Measurements from ENCODE around the gene ID3.
"Not testable (repeated sequence)": the region's sequence is repeated elsewhere in the genome, so short reads cannot be mapped to it uniquely, and the experiment has no call there.

The ID3 gene

GRCh38 chr1:23544444-23545389, 14.6 kb downstream of the ID3 start:
- Histone ChIP-seq H3K9ac (peak overlapping the region in 3 of 11 experiments; percentile 4 to 39 (median 33); a peak in 3 of 22 replicates), H3K4me1 (peaks cover 20 to 79% (median 62%) of the 10 kb centered on the region in 10 experiments), H3K9me3 (replicated peaks in 1 of 11) (no peaks in the 10 kb centered on the region), H3K4me2 (peak overlapping the region in 8 of 11 experiments; percentile 22 to 74 (median 54); a peak in 16 of 22 replicates), H3K36me3 (no peaks in the 10 kb centered on the region), H3K27me3 (no peaks in the 10 kb centered on the region), H4K20me1 (no peaks in the 10 kb centered on the region), H3K27ac (peak overlapping the region in 1 of 11 experiments; percentile 24; a peak in 1 of 22 replicates), H3K4me3 (no peak overlapping the region)
- TF ChIP-seq Cebpa-rat (IDR thresholded peaks at IDR 0.05): no peak

- TF ChIP-seq Cebpa-rat (IDR thresholded peaks at IDR 0.05): no peak
- Histone ChIP-seq H3K36me3 (no peaks in the 10 kb centered on the region), H3K4me2 (peak overlapping the region in 2 of 11 experiments; percentile 39 to 45; a peak in 2 of 22 replicates), H3K9me3 (replicated peaks in 1 of 11) (no peaks in the 10 kb centered on the region), H3K4me1 (peaks cover 18 to 78% (median 62%) of the 10 kb centered on the region in 10 experiments), H3K9ac (0 out of 22 replicates have a peak overlapping the region, but pooled peaks of 2 of the 11 experiments have one; percentile 19 to 25), H3K4me3 (no peak overlapping the region), H3K27me3 (no peaks in the 10 kb centered on the region), H3K27ac (0 out of 22 replicates have a peak overlapping the region, but pooled peaks of 1 of the 11 experiments have one; percentile 3), H4K20me1 (no peaks in the 10 kb centered on the region)
Measured at GRCh38 chr1:23543707-23544443, 15.4 kb downstream of the ID3 start.

GRCh38 chr1:23542940-23543339, 16.4 kb downstream of the ID3 start:
- not testable (repeated sequence) for H3K27me3 ChIP-seq; H3K36me3 ChIP-seq; H3K27ac ChIP-seq; H3K4me3 ChIP-seq; H3K9me3 ChIP-seq (replicated peaks in 1 of 11); H4K20me1 ChIP-seq
- peaks cover 9 to 77% (median 58%) of the 10 kb centered on the region in 10 experiments for H3K4me1 ChIP-seq
- H3K9ac ChIP-seq: peak overlapping the region in 3 of 11 experiments; percentile 19 to 41 (median 25); a peak in 1 of 22 replicates
- H3K4me2 ChIP-seq: peak overlapping the region in 7 of 11 experiments; percentile 14 to 56 (median 39); a peak in 11 of 22 replicates

GRCh38 chr1:23539698-23540266, 19.5 kb downstream of the ID3 start:
- Histone ChIP-seq H3K4me2 (peak overlapping the region; percentile 48 to 79 (median 63)), H3K27ac (peak overlapping the region in 5 of 11 experiments; percentile 18 to 57 (median 30); a peak in 9 of 22 replicates)

GRCh38 chr1:23537296-23537973, 21.9 kb downstream of the ID3 start:
- Histone ChIP-seq H3K9me3 (replicated peaks in 1 of 11) (no peaks in the 10 kb centered on the region), H3K4me1 (peaks cover 54 to 81% (median 74%) of the 10 kb centered on the region in 10 experiments), H3K27ac (peak overlapping the region in 9 of 11 experiments; percentile 48 to 79 (median 62); a peak in 18 of 22 replicates), H3K27me3 (no peaks in the 10 kb centered on the region), H3K36me3 (no peaks in the 10 kb centered on the region), H4K20me1 (peaks cover 0 to 5% (median 0%) of the 10 kb centered on the region in 11 experiments; a peak in 1 of 22 replicates), H3K9ac (peak overlapping the region in 5 of 11 experiments; percentile 12 to 54 (median 30); a peak in 6 of 22 replicates), H3K4me2 (peak overlapping the region; percentile 43 to 99 (median 61); a peak in 21 of 22 replicates), H3K4me3 (no peak overlapping the region)
- TF ChIP-seq Cebpa-rat (IDR thresholded peaks at IDR 0.05): no peak

More at GRCh38 chr1:23539698-23540266, 19.5 kb downstream of the ID3 start:
- H4K20me1 ChIP-seq: no peaks in the 10 kb centered on the region
- no peaks in the 10 kb centered on the region for H3K27me3 ChIP-seq
- H3K36me3 ChIP-seq: no peaks in the 10 kb centered on the region
- peaks cover 33 to 77% (median 58%) of the 10 kb centered on the region in 10 experiments for H3K4me1 ChIP-seq
- H3K9ac ChIP-seq: peak overlapping the region in 4 of 11 experiments; percentile 24 to 43 (median 32); a peak in 6 of 22 replicates
- H3K9me3 ChIP-seq (replicated peaks in 1 of 11): no peaks in the 10 kb centered on the region
- no peak for TF ChIP-seq Cebpa-rat (IDR thresholded peaks at IDR 0.05)
- peak overlapping the region in 1 of 10 experiments; percentile 18; a peak in 1 of 20 replicates for H3K4me3 ChIP-seq

- H3K4me3 ChIP-seq: peak overlapping the region in 3 of 10 experiments; percentile 4 to 40 (median 8); a peak in 3 of 20 replicates
- H4K20me1 ChIP-seq: peaks cover 0 to 5% (median 0%) of the 10 kb centered on the region in 11 experiments; a peak in 1 of 22 replicates
- H3K27me3 ChIP-seq: no peaks in the 10 kb centered on the region
- peak overlapping the region; percentile 44 to 99 (median 98); a peak in 21 of 22 replicates for H3K27ac ChIP-seq
- H3K4me1 ChIP-seq: peaks cover 75 to 100% (median 91%) of the 10 kb centered on the region in 10 experiments
- peak overlapping the region; percentile 78 to 100 (median 96) for H3K4me2 ChIP-seq
- peak overlapping the region in 10 of 11 experiments; percentile 36 to 99 (median 97); a peak in 18 of 22 replicates for H3K9ac ChIP-seq
- H3K36me3 ChIP-seq: no peaks in the 10 kb centered on the region; a peak in 1 of 22 replicates
- TF ChIP-seq Cebpa-rat (IDR thresholded peaks at IDR 0.05): peak in 2 of 11 experiments; percentile 8 to 39; a peak in 2 of 22 replicates
- H3K9me3 ChIP-seq (replicated peaks in 1 of 11): no peaks in the 10 kb centered on the region
Measured at GRCh38 chr1:23533246-23534023, 25.9 kb downstream of the ID3 start.

GRCh38 chr1:23531562-23532094, 27.7 kb downstream of the ID3 start:
- peak overlapping the region; percentile 78 to 100 (median 96) for H3K4me2 ChIP-seq
- peaks cover 0 to 18% (median 10%) of the 10 kb centered on the region in 11 experiments; a peak in 8 of 22 replicates for H4K20me1 ChIP-seq
- peak overlapping the region; percentile 12 to 99 (median 98); a peak in 21 of 22 replicates for H3K27ac ChIP-seq
- H3K9me3 ChIP-seq (replicated peaks in 1 of 11): no peaks in the 10 kb centered on the region
- H3K36me3 ChIP-seq: peaks cover 0 to 14% (median 8%) of the 10 kb centered on the region in 11 experiments; a peak in 7 of 22 replicates
- H3K4me1 ChIP-seq: peaks cover 80 to 100% (median 94%) of the 10 kb centered on the region in 10 experiments
- peak overlapping the region; percentile 52 to 99 (median 97); a peak in 21 of 22 replicates for H3K9ac ChIP-seq
- peak overlapping the region; percentile 53 to 95 (median 82); a peak in 19 of 20 replicates for H3K4me3 ChIP-seq
- no peaks in the 10 kb centered on the region for H3K27me3 ChIP-seq
- TF ChIP-seq Cebpa-rat (IDR thresholded peaks at IDR 0.05): no peak

Measured in BLaER1 treated with 17β-estradiol and CSF1 and Interleukin-3, amounts not matched to agents 10 nM and 100 nM (cell line).